Activated naive CD4-positive, alpha-beta T cell treated with anti-CD3 and anti-CD28 coated beads, Interleukin-2, amount 50 U/mL, for 72 hours (primary cell): Measurements from ENCODE around the gene NPTXR. TPM values are rescaled to one million over a fixed set of nuclear protein-coding genes. Genes with fewer than 3 reads are reported as not detected.

Experiments used
- ATAC-seq, 2 donors: fragments of 150-1000 bp; cut with Tn5 transposase; 2 replicates each; pipeline ENCODE4 v1.10.0; 2021; ENCODE audit warnings: mild to moderate bottlenecking in 2 of 2, moderate library complexity in 2 of 2
- DNase-seq, 2 donors: peaks; one replicate each; pipeline ENCODE4 v3.0.0; 2021 to 2022; ENCODE audit warnings: low spot score in 2 of 2
- H3K27ac Mint-ChIP-seq, 2 donors: one replicate each; pipeline ENCODE4 v1.8.0; 2022; ENCODE audit warnings: mild to moderate bottlenecking in 2 of 2, mixed read lengths in 2 of 2
- H3K36me3 Mint-ChIP-seq, 2 donors: one replicate each; pipeline ENCODE4 v1.8.0; 2022; ENCODE audit warnings: mixed read lengths in 2 of 2
- H3K9me3 Mint-ChIP-seq, 2 donors: one replicate each; pipeline ENCODE4 v1.8.0; 2022; ENCODE audit warnings: mixed read lengths in 2 of 2
- total RNA-seq, 2 donors: library from RNA; stranded (reverse); gene quantifications; one replicate each; pipeline ENCODE4 v1.2.3, GENCODE V29; 2022

The NPTXR gene
- total RNA-seq, 2 donors from 2014 or later: 0.75 to 1.1 TPM

GRCh38 chr22:38802671-38803121, 41.1 kb downstream of the NPTXR start:
- Mint-ChIP-seq H3K9me3 (peaks cover 6 to 10% of the 10 kb centered on the region in 2 donors), H3K36me3 (peaks cover 0 to 5% of the 10 kb centered on the region in 2 donors), H3K27ac (no peak overlapping the region)
- ATAC-seq: no peak
- no peak for DNase-seq

- peaks cover 6 to 10% of the 10 kb centered on the region in 2 donors for H3K9me3 Mint-ChIP-seq
- ATAC-seq: no peak
- no peak overlapping the region for H3K27ac Mint-ChIP-seq
- no peak for DNase-seq
- peaks cover 0 to 5% of the 10 kb centered on the region in 2 donors for H3K36me3 Mint-ChIP-seq
Observed at GRCh38 chr22:38799265-38800002, 44.4 kb downstream of the NPTXR start.

- no peak for ATAC-seq
- Mint-ChIP-seq H3K27ac (no peak overlapping the region), H3K36me3 (peaks cover 0 to 5% of the 10 kb centered on the region in 2 donors), H3K9me3 (peaks cover 6 to 10% of the 10 kb centered on the region in 2 donors)
- no peak for DNase-seq
Observed at GRCh38 chr22:38798496-38798895, 45.3 kb downstream of the NPTXR start.

GRCh38 chr22:38796262-38796957, 47.4 kb downstream of the NPTXR start:
- peaks cover 0 to 5% of the 10 kb centered on the region in 2 donors for H3K36me3 Mint-ChIP-seq

GRCh38 chr22:38795569-38795968, 48.3 kb downstream of the NPTXR start:
- Mint-ChIP-seq H3K27ac (peak overlapping the region in 1 of 2 donors; percentile 6), H3K36me3 (peaks cover 0 to 5% of the 10 kb centered on the region in 2 donors), H3K9me3 (peaks cover 6 to 10% of the 10 kb centered on the region in 2 donors)
- ATAC-seq (no peak), DNase-seq (no peak)

More at GRCh38 chr22:38796262-38796957, 47.4 kb downstream of the NPTXR start:
- Mint-ChIP-seq H3K9me3 (peaks cover 6 to 10% of the 10 kb centered on the region in 2 donors), H3K27ac (no peak overlapping the region)
- no peak for ATAC-seq
- no peak for DNase-seq

GRCh38 chr22:38793721-38794466, 49.9 kb downstream of the NPTXR start, which contains the start of gene DNAL4:
DNAL4 (minus strand) TSS chr22:38794143; CDS start chr22:38782731, 11,412 bp downstream.
- ATAC-seq: peak; percentile 98
- Mint-ChIP-seq H3K27ac (peak within 1 kb of the TSS; percentile 93 to 99), H3K36me3 (peaks cover 0 to 3% of the 10 kb centered on the region in 2 donors), H3K9me3 (peaks cover 5 to 10% of the 10 kb centered on the region in 2 donors)
- peak; percentile 88 for DNase-seq

GRCh38 chr22:38793317-38793716, 50.5 kb downstream of the NPTXR start:
- ATAC-seq: no peak
- no peaks in the 10 kb centered on the region for H3K36me3 Mint-ChIP-seq
- DNase-seq: no peak

GRCh38 chr22:38792833-38793232, 51.0 kb downstream of the NPTXR start:
- DNase-seq (peak in 1 of 2 donors; percentile 15), ATAC-seq (peak in 1 of 2 donors; percentile 30)
- H3K9me3 Mint-ChIP-seq: no peaks in the 10 kb centered on the region
- peak overlapping the region; percentile 93 to 99 for H3K27ac Mint-ChIP-seq
- H3K36me3 Mint-ChIP-seq: no peaks in the 10 kb centered on the region

More at GRCh38 chr22:38793317-38793716, 50.5 kb downstream of the NPTXR start:
- peaks cover 0 to 4% of the 10 kb centered on the region in 2 donors for H3K9me3 Mint-ChIP-seq
- H3K27ac Mint-ChIP-seq: peak overlapping the region; percentile 93 to 99

GRCh38 chr22:38789606-38790005, 54.2 kb downstream of the NPTXR start:
- Mint-ChIP-seq H3K9me3 (no peaks in the 10 kb centered on the region), H3K36me3 (no peaks in the 10 kb centered on the region), H3K27ac (no peak overlapping the region)
- ATAC-seq (no peak), DNase-seq (no peak)

- Mint-ChIP-seq H3K27ac (no peak overlapping the region), H3K36me3 (no peaks in the 10 kb centered on the region), H3K9me3 (no peaks in the 10 kb centered on the region)
- no peak for ATAC-seq
- no peak for DNase-seq
Observed at GRCh38 chr22:38788846-38789245, 55.0 kb downstream of the NPTXR start.

GRCh38 chr22:38788021-38788816, 55.6 kb downstream of the NPTXR start:
- ATAC-seq (no peak), DNase-seq (no peak)
- no peaks in the 10 kb centered on the region for H3K9me3 Mint-ChIP-seq
- no peak overlapping the region for H3K27ac Mint-ChIP-seq
- no peaks in the 10 kb centered on the region for H3K36me3 Mint-ChIP-seq

GRCh38 chr22:38786631-38787030, 57.2 kb downstream of the NPTXR start:
- H3K27ac Mint-ChIP-seq: no peak overlapping the region
- no peak for DNase-seq
- H3K36me3 Mint-ChIP-seq: no peaks in the 10 kb centered on the region
- ATAC-seq: no peak
- H3K9me3 Mint-ChIP-seq: no peaks in the 10 kb centered on the region

GRCh38 chr22:38784856-38785255, 59.0 kb downstream of the NPTXR start:
- no peaks in the 10 kb centered on the region for H3K9me3 Mint-ChIP-seq
- no peaks in the 10 kb centered on the region for H3K36me3 Mint-ChIP-seq
- ATAC-seq (no peak), DNase-seq (no peak)
- H3K27ac Mint-ChIP-seq: peak overlapping the region in 1 of 2 donors; percentile 33

GRCh38 chr22:38784035-38784434, 59.8 kb downstream of the NPTXR start:
- Mint-ChIP-seq H3K27ac (no peak overlapping the region), H3K9me3 (no peaks in the 10 kb centered on the region), H3K36me3 (no peaks in the 10 kb centered on the region)
- ATAC-seq (no peak), DNase-seq (no peak)

- no peak for DNase-seq
- no peak for ATAC-seq
- Mint-ChIP-seq H3K27ac (peak overlapping the region in 1 of 2 donors; percentile 65), H3K9me3 (no peaks in the 10 kb centered on the region), H3K36me3 (no peaks in the 10 kb centered on the region)
Observed at GRCh38 chr22:38783095-38783615, 60.7 kb downstream of the NPTXR start.
